ENCODE results near the gene DNAH17. TPM values are rescaled to one million over a fixed set of nuclear protein-coding genes. Genes with fewer than 3 reads are reported as not detected.

The DNAH17 gene
- polyA plus RNA-seq, 3 donors: 0.01 to 0.51 (median 0.11) TPM

GRCh38 chr17:78602246-78602645 is 25.1 kb upstream of the DNAH17 start:
- H3K4me3 ChIP-seq (replicated peaks in 1 of 3; ENCODE audit: low read depth in 2 of 3, low read length in 3 of 3): no peak overlapping the region
- Mint-ChIP-seq H3K4me1 (peaks cover 24% of the 10 kb centered on the region), H3K27ac (no peak overlapping the region), H3K27me3 (ENCODE audit: low read depth in 3 of 3) (peaks cover 1 to 7% (median 3%) of the 10 kb centered on the region in 3 donors), H3K9me3 (peaks cover 0 to 3% (median 0%) of the 10 kb centered on the region in 7 donors), H3K36me3 (peaks cover 0 to 5% of the 10 kb centered on the region in 2 donors), H3K4me3 (no peak overlapping the region)
- H3K36me3 ChIP-seq (replicated peaks in 1 of 2; ENCODE audit: control insufficient read depth in 1 of 2, insufficient read depth in 2 of 2, low read length in 2 of 2): no peaks in the 10 kb centered on the region
- intact Hi-C loops (cut with micrococcal nuclease): no loop called here
- no peaks in the 10 kb centered on the region for H3K9me3 ChIP-seq (replicated peaks in 1 of 2; ENCODE audit: control insufficient read depth in 1 of 2, insufficient read depth in 1 of 2, low read length in 2 of 2)
- 98% methylated on average over 5 of the region's 6 CpGs for WGBS (ENCODE audit: insufficient coverage)
- no peaks in the 10 kb centered on the region for H3K27me3 ChIP-seq (ENCODE audit: control insufficient read depth in 2 of 2, insufficient read depth in 2 of 2, low read length in 2 of 2)
- no peaks in the 10 kb centered on the region for H3K79me2 ChIP-seq (ENCODE audit: insufficient read depth, low read length)
- peaks cover 14 to 23% of the 10 kb centered on the region in 2 donors for H3K4me1 ChIP-seq (ENCODE audit: control insufficient read depth in 1 of 2, insufficient read depth in 2 of 2, low read length in 2 of 2)
- H3K9ac ChIP-seq (ENCODE audit: insufficient read depth, low read length, poor library complexity, severe bottlenecking): no peak overlapping the region
- no peak for TF ChIP-seq CTCF (IDR thresholded peaks at IDR 0.05)
- DNase-seq: no peak
- H2AFZ ChIP-seq (ENCODE audit: insufficient read depth, low read depth, low read length, poor library complexity, severe bottlenecking): no peak overlapping the region
- H4K20me1 ChIP-seq (ENCODE audit: insufficient read depth, low read length): no peaks in the 10 kb centered on the region
- H3K27ac ChIP-seq (ENCODE audit: low read depth in 1 of 2, low read length in 2 of 2): no peak overlapping the region
- no peak overlapping the region for H3K4me2 ChIP-seq (replicated peaks; ENCODE audit: extremely low read depth, low read length, poor library complexity, severe bottlenecking)

GRCh38 chr17:78601577-78602190 is 24.5 kb upstream of the DNAH17 start:
- Histone ChIP-seq H3K4me2 (replicated peaks; ENCODE audit: extremely low read depth, low read length, poor library complexity, severe bottlenecking) (no peak overlapping the region), H3K9me3 (replicated peaks in 1 of 2; ENCODE audit: control insufficient read depth in 1 of 2, insufficient read depth in 1 of 2, low read length in 2 of 2) (no peaks in the 10 kb centered on the region), H3K79me2 (ENCODE audit: insufficient read depth, low read length) (no peaks in the 10 kb centered on the region), H3K27me3 (ENCODE audit: control insufficient read depth in 2 of 2, insufficient read depth in 2 of 2, low read length in 2 of 2) (no peaks in the 10 kb centered on the region), H3K9ac (ENCODE audit: insufficient read depth, low read length, poor library complexity, severe bottlenecking) (no peak overlapping the region), H2AFZ (ENCODE audit: insufficient read depth, low read depth, low read length, poor library complexity, severe bottlenecking) (no peak overlapping the region), H3K4me1 (ENCODE audit: control insufficient read depth in 1 of 2, insufficient read depth in 2 of 2, low read length in 2 of 2) (peaks cover 20 to 29% of the 10 kb centered on the region in 2 donors), H3K4me3 (replicated peaks in 1 of 3; ENCODE audit: low read depth in 2 of 3, low read length in 3 of 3) (no peak overlapping the region), H3K27ac (ENCODE audit: low read depth in 1 of 2, low read length in 2 of 2) (no peak overlapping the region), H4K20me1 (ENCODE audit: insufficient read depth, low read length) (no peaks in the 10 kb centered on the region), H3K36me3 (replicated peaks in 1 of 2; ENCODE audit: control insufficient read depth in 1 of 2, insufficient read depth in 2 of 2, low read length in 2 of 2) (no peaks in the 10 kb centered on the region)
- H3K27me3 Mint-ChIP-seq (ENCODE audit: low read depth in 3 of 3): peaks cover 1 to 7% (median 3%) of the 10 kb centered on the region in 3 donors
- WGBS (ENCODE audit: insufficient coverage): 100% methylated on average over 3 of the region's 9 CpGs
- intact Hi-C loops (cut with micrococcal nuclease): no loop called here
- no peak overlapping the region for H3K4me3 Mint-ChIP-seq
- TF ChIP-seq CTCF (IDR thresholded peaks at IDR 0.05): no peak
- DNase-seq: no peak
- peaks cover 0 to 7% of the 10 kb centered on the region in 2 donors for H3K36me3 Mint-ChIP-seq
- H3K9me3 Mint-ChIP-seq: peaks cover 0 to 3% (median 0%) of the 10 kb centered on the region in 7 donors
- H3K4me1 Mint-ChIP-seq: peaks cover 29% of the 10 kb centered on the region
- no peak overlapping the region for H3K27ac Mint-ChIP-seq

All from CD14-positive monocyte (primary cell).